Measurements from ENCODE around the gene KLK14. TPM values are rescaled to one million over a fixed set of nuclear protein-coding genes. Genes with fewer than 3 reads are reported as not detected.

Gene KLK14
- total RNA-seq, 2 experiments from 2014 or later: 0.20 TPM; not detected in 1

DNA sequence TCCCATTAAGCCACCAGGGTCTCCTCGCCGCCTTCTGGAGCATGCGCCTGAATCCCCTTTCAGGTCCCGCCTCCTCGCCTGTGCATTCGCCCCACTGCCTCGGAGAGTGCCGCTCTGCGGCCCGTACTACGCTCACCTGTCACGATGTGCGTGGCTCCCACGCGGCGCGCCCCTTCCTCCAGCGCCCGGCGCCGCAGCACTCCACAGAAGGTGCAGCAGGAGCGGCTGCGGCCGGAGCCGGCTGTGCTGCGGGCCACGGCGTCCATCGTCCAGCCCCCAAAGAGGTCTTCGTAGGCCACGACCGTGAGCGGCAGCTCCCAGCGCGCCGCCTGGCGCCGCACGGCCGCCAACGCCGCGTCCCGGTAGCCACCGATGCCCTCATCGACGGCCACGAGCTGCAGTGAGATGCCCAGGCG lies 21.2 kb upstream of the KLK14 start:
- H3K27ac Mint-ChIP-seq: no peak overlapping the region

DNA sequence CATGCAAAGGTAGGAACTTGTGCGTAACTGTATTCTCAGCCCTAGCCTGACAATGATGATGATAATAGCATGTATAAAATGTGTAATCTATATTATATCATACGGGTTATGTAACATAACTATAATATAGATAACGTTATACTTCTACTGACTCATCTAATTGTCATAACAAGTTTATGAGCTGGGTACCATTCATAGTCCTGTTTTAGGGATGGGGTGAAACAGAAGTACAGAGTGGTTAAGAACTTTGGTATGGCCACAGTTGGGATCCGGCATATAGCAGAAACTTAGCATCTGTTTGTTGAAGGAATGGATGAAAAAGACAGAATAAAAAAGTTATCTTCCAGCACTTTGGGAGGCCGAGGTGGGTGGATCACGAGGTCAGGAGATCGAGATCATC lies 20.3 kb upstream of the KLK14 start:
- no peak overlapping the region for H3K27ac Mint-ChIP-seq
- H3K4me3 Mint-ChIP-seq: no peak overlapping the region
- no peaks in the 10 kb centered on the region for H3K27me3 Mint-ChIP-seq
- ChIA-PET CTCF (no interaction called here), POLR2A (no interaction called here)
- no peak for DNase-seq
- H3K9me3 Mint-ChIP-seq: no peaks in the 10 kb centered on the region
- H3K36me3 Mint-ChIP-seq (ENCODE audit: low read depth): peaks cover 43% of the 10 kb centered on the region
- H3K4me1 Mint-ChIP-seq: peaks cover 37% of the 10 kb centered on the region

More for the DNA sequence above, 21.2 kb upstream of the KLK14 start:
- Mint-ChIP-seq H3K4me1 (peaks cover 43% of the 10 kb centered on the region), H3K9me3 (no peaks in the 10 kb centered on the region), H3K27me3 (no peaks in the 10 kb centered on the region), H3K36me3 (ENCODE audit: low read depth) (peaks cover 45% of the 10 kb centered on the region), H3K4me3 (no peak overlapping the region)
- no peak for DNase-seq
- POLR2A ChIA-PET: no interaction called here
- CTCF ChIA-PET: no interaction called here

DNA sequence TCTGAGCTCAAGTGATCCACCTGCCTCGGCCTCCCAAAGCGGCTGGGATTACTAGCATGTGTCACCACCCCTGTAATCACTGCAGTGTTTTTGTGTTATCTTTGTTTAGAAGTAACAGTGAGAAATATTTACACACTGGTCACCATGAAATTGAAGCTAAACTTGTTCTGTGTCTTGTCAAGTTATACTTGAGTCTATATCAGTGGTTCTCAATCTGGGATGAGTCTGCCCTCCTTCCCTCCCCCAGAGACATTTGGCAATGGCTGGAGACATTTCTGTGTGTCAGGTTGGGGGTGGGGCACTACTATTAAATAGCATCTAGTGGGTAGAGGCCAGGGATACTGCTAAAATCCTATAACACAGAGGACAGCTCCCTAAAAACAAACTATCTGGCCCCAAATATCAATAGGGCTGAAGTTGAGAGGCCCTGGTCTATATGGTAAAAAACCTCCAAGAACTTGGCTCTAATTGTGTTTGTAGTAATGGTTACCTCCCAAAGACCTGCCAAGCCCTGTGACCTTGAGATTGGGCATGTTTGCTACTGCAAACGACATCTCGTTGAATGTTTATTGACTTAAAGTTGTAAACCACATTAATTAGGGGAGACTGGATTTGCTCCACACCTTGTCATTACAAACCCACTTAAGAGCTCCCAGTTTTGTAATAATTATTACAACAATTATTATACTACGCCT lies 18.6 kb upstream of the KLK14 start:
- DNase-seq: no peak
- H3K9me3 Mint-ChIP-seq: no peaks in the 10 kb centered on the region
- no peak overlapping the region for H3K27ac Mint-ChIP-seq
- peaks cover 39% of the 10 kb centered on the region for H3K36me3 Mint-ChIP-seq (ENCODE audit: low read depth)
- H3K4me3 Mint-ChIP-seq: no peak overlapping the region
- H3K27me3 Mint-ChIP-seq: no peaks in the 10 kb centered on the region
- ChIA-PET CTCF (interaction anchor here (1.3 kb wide), 1 partner anchor 80 kb away, joined by 3 read pairs; no protein-coding TSS in a partner anchor), POLR2A (no interaction called here)
- H3K4me1 Mint-ChIP-seq: peaks cover 37% of the 10 kb centered on the region

DNA sequence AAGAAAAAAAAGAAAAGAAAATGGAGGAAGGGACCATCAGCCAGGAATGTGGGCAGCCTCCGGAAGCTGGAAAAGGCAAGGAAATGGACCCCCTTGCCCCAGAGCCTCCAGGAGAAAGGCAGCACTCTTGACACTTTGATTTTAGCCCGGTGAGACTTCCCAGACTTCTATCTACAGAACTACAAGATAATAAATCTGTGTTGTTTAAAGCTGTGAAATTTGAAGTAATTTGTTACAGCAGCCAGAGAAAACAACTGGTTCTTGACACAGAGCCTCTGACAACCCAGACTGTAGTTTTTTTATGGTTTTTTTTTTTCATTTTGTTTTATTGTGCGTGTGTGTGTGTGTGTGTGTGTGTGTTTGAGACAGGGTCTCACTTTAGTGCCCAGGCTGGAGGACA lies 17.9 kb upstream of the KLK14 start:
- H3K27me3 Mint-ChIP-seq: no peaks in the 10 kb centered on the region
- no peak overlapping the region for H3K27ac Mint-ChIP-seq
- ChIA-PET POLR2A (no interaction called here), CTCF (interaction anchor here (1.3 kb wide), 1 partner anchor 80 kb away, joined by 3 read pairs; no protein-coding TSS in a partner anchor)
- H3K4me1 Mint-ChIP-seq: peaks cover 31% of the 10 kb centered on the region
- H3K9me3 Mint-ChIP-seq: no peaks in the 10 kb centered on the region
- peaks cover 35% of the 10 kb centered on the region for H3K36me3 Mint-ChIP-seq (ENCODE audit: low read depth)
- no peak overlapping the region for H3K4me3 Mint-ChIP-seq
- DNase-seq: no peak

DNA sequence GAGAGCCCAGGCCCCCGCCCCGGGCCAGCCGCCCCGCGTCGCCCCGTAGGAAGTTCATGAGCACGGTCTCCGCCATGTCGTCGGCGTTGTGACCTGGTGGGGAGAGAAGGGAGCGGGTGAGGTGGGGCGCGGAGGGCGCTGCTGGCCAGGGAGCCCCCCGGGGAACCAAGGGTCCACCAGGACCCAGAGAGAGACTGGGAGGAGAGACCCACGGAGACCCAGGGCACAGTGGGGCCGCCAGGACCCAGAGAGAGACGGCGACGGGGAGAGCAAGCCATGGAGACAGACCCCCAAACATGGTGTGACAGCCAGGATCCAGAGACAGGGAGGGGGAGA lies 16.3 kb upstream of the KLK14 start:
- Mint-ChIP-seq H3K4me1 (peaks cover 22% of the 10 kb centered on the region), H3K9me3 (no peaks in the 10 kb centered on the region), H3K27me3 (no peaks in the 10 kb centered on the region), H3K36me3 (ENCODE audit: low read depth) (peaks cover 29% of the 10 kb centered on the region), H3K4me3 (no peak overlapping the region), H3K27ac (no peak overlapping the region)
- DNase-seq: no peak
- ChIA-PET CTCF (no interaction called here), POLR2A (no interaction called here)

DNA sequence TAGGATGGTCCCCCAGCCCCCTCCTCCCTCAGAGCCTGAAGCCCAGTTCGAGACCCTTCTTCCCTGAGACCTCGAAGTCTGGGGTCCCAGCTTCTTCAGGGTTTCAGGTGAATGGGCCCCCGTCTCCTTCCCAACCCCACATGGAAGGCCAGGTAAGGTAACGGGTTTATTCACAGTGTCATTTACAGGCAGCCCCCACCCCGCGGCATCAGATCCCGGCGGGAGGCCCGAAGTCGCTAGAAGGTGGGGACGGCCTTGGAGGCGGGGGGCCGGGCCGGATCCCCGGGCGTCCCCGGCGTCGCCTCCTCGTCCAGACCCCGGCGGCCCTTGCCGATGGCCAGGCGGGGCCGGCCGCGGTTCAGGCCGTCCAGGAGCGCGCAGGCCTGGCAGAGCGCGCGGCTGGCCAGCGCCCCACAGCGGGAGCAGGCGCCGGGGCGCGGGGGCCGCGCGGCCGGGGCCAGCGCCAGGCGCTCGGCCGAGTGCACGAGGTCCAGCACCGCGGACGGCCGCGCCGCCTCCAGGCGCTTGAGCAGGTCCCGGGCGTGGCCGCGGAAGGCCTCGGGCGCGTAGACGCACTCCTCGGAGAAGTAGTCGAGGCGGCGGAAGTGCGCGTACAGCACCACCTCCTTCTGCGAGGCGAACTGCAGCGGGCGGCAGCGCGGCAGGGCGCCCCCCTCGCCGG lies 15.8 kb upstream of the KLK14 start:
- Mint-ChIP-seq H3K9me3 (no peaks in the 10 kb centered on the region), H3K4me3 (no peak overlapping the region), H3K4me1 (peaks cover 22% of the 10 kb centered on the region), H3K36me3 (ENCODE audit: low read depth) (peaks cover 25% of the 10 kb centered on the region), H3K27ac (no peak overlapping the region), H3K27me3 (no peaks in the 10 kb centered on the region)
- peak; percentile 54 for DNase-seq
- POLR2A ChIA-PET: no interaction called here
- CTCF ChIA-PET: no interaction called here

DNA sequence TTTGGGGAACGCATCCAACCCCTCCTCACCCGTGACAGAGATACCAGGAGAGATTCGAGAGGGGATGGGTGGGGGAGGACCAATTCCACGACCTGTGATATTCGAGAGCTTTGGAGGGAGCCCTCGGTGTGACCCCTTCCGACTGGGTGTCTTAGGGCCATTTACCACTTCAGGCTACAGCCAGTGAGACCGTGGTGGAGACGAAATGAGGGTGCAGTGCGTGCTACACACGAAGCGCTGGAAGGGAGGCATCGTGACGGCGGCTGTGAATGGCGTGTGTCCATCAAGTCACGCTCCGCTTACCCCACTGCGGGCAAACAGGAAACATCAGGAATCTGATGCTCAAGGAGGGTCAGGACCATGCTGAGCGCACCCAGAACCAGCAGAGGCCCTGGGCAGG lies 15.1 kb upstream of the KLK14 start:
- no peak for DNase-seq
- Mint-ChIP-seq H3K9me3 (no peaks in the 10 kb centered on the region), H3K27me3 (no peaks in the 10 kb centered on the region), H3K36me3 (ENCODE audit: low read depth) (peaks cover 23% of the 10 kb centered on the region), H3K4me1 (peaks cover 20% of the 10 kb centered on the region), H3K4me3 (peak overlapping the region; percentile 32), H3K27ac (no peak overlapping the region)
- ChIA-PET CTCF (no interaction called here), POLR2A (no interaction called here)

DNA sequence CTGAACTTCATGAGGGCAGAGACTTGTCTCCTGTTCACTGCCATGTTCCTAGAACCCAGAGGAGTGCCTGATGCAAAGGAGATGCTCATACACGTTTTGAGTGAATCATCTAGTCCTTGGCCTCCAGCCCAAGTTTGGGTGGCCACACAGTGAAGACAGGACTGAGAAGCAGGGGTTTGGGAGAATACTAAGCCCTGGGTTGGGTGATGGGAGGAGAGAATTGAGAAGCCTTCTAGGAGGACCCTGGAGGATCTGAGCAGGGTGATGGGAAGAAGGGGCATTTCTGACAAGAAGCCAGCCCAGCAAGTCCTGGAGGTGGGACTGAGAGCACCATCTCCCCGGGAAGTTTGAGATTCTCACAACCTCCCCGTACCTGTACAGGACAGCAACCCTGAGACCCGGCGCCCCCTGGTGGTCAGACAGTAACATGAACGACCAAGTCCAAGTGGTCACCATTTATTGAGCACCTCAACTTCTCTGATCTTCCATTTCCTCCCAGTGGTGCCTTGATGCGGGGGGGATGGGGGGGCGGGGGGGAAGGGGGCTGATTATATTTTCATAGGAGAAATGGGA lies 14.6 kb upstream of the KLK14 start:
- Mint-ChIP-seq H3K27me3 (no peaks in the 10 kb centered on the region), H3K9me3 (no peaks in the 10 kb centered on the region), H3K36me3 (ENCODE audit: low read depth) (peaks cover 18% of the 10 kb centered on the region), H3K4me3 (peak overlapping the region; percentile 32), H3K27ac (peak overlapping the region; percentile 56), H3K4me1 (peaks cover 16% of the 10 kb centered on the region)
- POLR2A ChIA-PET: no interaction called here
- DNase-seq: peak; percentile 72
- CTCF ChIA-PET: interaction anchor here (0.7 to 1.6 kb wide), 15 partner anchors 10 to 175 kb away, joined by 3 to 7 read pairs (median 3); partner anchors contain the start of gene CTU1

DNA sequence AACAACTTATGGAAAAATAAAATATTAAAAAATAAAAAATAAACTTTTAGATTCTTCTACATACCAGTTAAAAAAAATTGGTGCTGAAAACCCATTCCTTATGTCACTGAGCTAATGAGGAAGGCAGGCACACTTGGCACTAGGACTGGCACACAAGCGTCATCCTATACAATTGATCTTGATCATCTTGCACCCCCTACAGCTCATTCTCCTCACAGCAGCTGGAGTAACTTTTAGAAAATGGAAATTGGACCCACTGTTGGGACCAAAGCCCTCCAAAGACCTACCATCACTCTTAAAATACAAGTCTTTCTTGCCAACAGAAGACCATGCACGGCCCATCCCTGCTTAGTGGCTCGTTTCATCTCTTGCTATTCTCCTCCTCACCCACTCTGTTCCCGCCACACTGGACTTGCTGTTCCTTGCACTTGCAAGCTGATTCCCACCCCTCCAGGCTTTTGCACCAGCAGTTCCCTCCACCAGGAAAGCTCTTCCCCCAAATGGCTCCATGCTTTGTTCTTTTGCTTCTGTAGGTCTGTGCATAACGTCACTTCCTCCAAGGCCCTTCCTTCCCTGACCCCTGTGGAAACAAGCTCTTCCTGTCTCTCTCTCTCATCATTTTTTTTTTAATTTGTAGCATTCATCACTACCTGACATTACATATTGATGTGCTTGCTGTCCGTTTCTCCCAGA lies 13.9 kb upstream of the KLK14 start:
- Mint-ChIP-seq H3K27ac (peak overlapping the region; percentile 56), H3K4me1 (peaks cover 16% of the 10 kb centered on the region), H3K4me3 (no peak overlapping the region), H3K27me3 (no peaks in the 10 kb centered on the region), H3K9me3 (no peaks in the 10 kb centered on the region), H3K36me3 (ENCODE audit: low read depth) (peaks cover 18% of the 10 kb centered on the region)
- ChIA-PET POLR2A (interaction anchor here (1.0 kb wide), 1 partner anchor 16 kb away, joined by 3 read pairs; no protein-coding TSS in a partner anchor), CTCF (interaction anchor here (0.7 to 1.6 kb wide), 17 partner anchors 10 to 298 kb away, joined by 3 to 7 read pairs (median 3); partner anchors contain the start of gene CTU1)
- DNase-seq: no peak

DNA sequence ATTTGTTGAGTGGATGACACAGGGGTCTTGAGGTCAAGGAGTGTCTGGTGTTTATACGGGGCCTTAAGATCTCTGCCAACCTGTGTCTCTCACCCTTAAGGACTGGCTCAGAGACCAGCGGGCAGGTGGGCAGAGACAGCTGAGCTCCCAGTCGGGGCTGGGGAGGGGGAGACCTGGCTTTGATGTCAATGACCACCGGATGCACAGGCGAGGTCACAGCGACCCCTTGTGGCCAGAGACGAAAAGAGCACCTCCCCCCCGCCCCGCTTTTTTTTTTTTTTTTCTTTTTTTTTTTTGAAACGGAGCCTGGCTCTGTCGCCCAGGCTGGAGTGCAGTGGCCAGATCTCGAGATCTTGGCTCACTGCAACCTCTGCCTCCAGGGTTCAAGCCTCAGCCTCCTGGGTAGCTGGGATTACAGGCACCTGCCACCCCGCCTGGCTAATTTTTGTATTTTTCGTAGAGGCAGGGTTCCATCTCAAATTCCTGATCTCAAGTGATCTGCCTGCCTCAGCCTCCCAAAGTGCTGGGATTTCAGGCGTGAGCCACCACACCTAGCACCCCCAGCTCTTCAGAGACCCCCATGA lies 12.1 kb upstream of the KLK14 start:
- Mint-ChIP-seq H3K4me1 (peaks cover 14% of the 10 kb centered on the region), H3K27me3 (no peaks in the 10 kb centered on the region), H3K27ac (no peak overlapping the region), H3K4me3 (no peak overlapping the region), H3K9me3 (no peaks in the 10 kb centered on the region), H3K36me3 (ENCODE audit: low read depth) (peaks cover 15% of the 10 kb centered on the region)
- POLR2A ChIA-PET: no interaction called here
- CTCF ChIA-PET: interaction anchor here (0.6 to 0.7 kb wide), 4 partner anchors 11 to 300 kb away, joined by 3 to 5 read pairs (median 3); no protein-coding TSS in a partner anchor
- DNase-seq: peak; percentile 35

DNA sequence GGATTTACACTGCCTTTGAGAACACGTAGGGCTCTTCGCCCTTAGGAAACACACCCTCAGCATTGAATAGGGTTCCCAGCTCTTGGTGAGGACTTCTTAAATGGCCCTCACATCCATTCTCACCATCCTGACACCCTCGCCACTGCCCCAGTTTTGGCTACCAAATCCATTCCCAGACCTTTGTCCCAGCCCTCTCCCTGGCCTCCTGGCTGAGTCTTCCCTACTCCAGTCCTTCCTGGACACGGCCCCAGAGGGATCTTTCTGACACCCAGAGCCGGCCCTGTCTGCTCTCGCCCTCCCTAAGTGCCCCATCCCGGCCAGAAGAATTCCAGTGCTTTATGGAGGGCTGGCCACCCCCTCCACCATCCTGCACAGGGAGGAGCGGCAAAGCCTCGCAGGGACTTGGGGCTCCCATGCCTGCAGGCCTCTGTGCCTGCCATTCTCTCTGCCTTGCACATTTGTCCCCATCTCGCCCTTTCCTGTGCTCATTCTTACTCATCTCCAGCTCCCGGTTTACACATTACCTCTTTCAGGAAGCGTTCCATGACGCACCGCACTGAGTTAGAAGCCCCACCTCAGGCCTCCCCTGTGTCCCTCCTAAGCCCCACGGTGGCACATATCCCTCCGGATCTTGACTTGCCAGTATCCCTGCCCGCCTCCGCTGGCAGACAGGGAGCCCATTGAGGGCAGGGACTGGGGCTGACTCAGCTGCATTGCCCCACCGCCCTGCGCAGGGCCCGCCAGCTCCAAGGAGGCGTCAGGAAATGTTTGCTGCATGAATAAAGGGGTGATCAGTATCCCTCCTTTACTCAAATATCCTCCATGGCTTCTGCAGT lies 11.0 kb upstream of the KLK14 start:
- POLR2A ChIA-PET: no interaction called here
- no peak overlapping the region for H3K4me3 Mint-ChIP-seq
- no peaks in the 10 kb centered on the region for H3K9me3 Mint-ChIP-seq
- no peak for DNase-seq
- peaks cover 8% of the 10 kb centered on the region for H3K36me3 Mint-ChIP-seq (ENCODE audit: low read depth)
- H3K27me3 Mint-ChIP-seq: no peaks in the 10 kb centered on the region
- CTCF ChIA-PET: interaction anchor here (1.7 kb wide), 1 partner anchor 41 kb away, joined by 3 read pairs; no protein-coding TSS in a partner anchor
- H3K27ac Mint-ChIP-seq: no peak overlapping the region
- H3K4me1 Mint-ChIP-seq: peaks cover 12% of the 10 kb centered on the region

DNA sequence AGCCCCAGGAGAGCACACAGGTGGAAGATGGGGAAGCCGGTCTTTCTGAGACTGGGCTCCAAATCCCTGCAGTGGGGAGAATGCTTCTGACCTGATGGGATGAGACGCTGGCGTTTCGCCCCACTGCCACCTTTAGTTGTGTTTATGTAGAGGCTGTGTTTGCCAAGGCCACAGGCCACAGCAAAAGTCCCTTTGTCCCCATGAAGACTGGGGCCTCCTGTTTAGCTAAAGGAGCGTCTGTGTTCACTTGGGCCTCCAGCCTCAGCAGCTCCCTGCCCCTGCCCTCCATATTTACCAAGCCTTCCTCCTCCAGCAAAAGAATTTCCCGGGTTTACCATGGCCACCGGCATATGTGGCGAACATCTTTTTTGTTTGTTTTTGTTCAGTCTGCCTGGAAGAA lies 10.4 kb upstream of the KLK14 start:
- H3K36me3 Mint-ChIP-seq (ENCODE audit: low read depth): peaks cover 8% of the 10 kb centered on the region
- no peak overlapping the region for H3K4me3 Mint-ChIP-seq
- peaks cover 12% of the 10 kb centered on the region for H3K4me1 Mint-ChIP-seq
- ChIA-PET CTCF (interaction anchor here (1.7 kb wide), 1 partner anchor 41 kb away, joined by 3 read pairs; no protein-coding TSS in a partner anchor), POLR2A (no interaction called here)
- no peaks in the 10 kb centered on the region for H3K27me3 Mint-ChIP-seq
- H3K27ac Mint-ChIP-seq: no peak overlapping the region
- DNase-seq: no peak
- H3K9me3 Mint-ChIP-seq: no peaks in the 10 kb centered on the region

Measured in activated CD4-positive, alpha-beta memory T cell treated with anti-CD3 and anti-CD28 coated beads, Interleukin-2, amount 10 ng/mL, durations not matched to agents 7 days and 5 days (primary cell).